ENCODE data around the gene IQCE.

Gene IQCE

GRCh38 chr7:2542916-2543871 lies 15.6 kb upstream of the IQCE start:
- Histone ChIP-seq H3K9me3 (ENCODE audit: insufficient read depth, low read length) (no peaks in the 10 kb centered on the region), H3K27me3 (ENCODE audit: insufficient read depth, insufficient read length) (no peaks in the 10 kb centered on the region), H3K36me3 (ENCODE audit: insufficient read depth, insufficient read length, low read length) (peaks cover 92% of the 10 kb centered on the region), H3K9ac (ENCODE audit: insufficient read length, low read depth) (no peak overlapping the region), H3K4me3 (ENCODE audit: insufficient read length, low read depth) (no peak overlapping the region), H3K4me1 (ENCODE audit: insufficient read depth, insufficient read length) (peaks cover 14% of the 10 kb centered on the region)
- no peak for DNase-seq (ENCODE audit: low read depth, low spot score)
- TF ChIP-seq YY1 (IDR thresholded peaks at IDR 0.05; ENCODE audit: insufficient read depth, insufficient read length) (no peak), SUZ12 (IDR thresholded peaks at IDR 0.05; ENCODE audit: extremely low read depth, insufficient read depth, insufficient read length) (no peak), ZNF274 (IDR thresholded peaks at IDR 0.05; ENCODE audit: low read depth, low read length) (no peak)

GRCh38 chr7:2544541-2545188 lies 14.1 kb upstream of the IQCE start:
- no peak overlapping the region for H3K9ac ChIP-seq (ENCODE audit: insufficient read length, low read depth)
- peaks cover 85% of the 10 kb centered on the region for H3K36me3 ChIP-seq (ENCODE audit: insufficient read depth, insufficient read length, low read length)
- no peak for DNase-seq (ENCODE audit: low read depth, low spot score)
- H3K4me1 ChIP-seq (ENCODE audit: insufficient read depth, insufficient read length) = peaks cover 5% of the 10 kb centered on the region
- TF ChIP-seq SUZ12 (IDR thresholded peaks at IDR 0.05; ENCODE audit: extremely low read depth, insufficient read depth, insufficient read length) = no peak
- no peak for TF ChIP-seq YY1 (IDR thresholded peaks at IDR 0.05; ENCODE audit: insufficient read depth, insufficient read length)
- TF ChIP-seq ZNF274 (IDR thresholded peaks at IDR 0.05; ENCODE audit: low read depth, low read length) = no peak
- no peaks in the 10 kb centered on the region for H3K9me3 ChIP-seq (ENCODE audit: insufficient read depth, low read length)
- H3K4me3 ChIP-seq (ENCODE audit: insufficient read length, low read depth) = no peak overlapping the region
- no peaks in the 10 kb centered on the region for H3K27me3 ChIP-seq (ENCODE audit: insufficient read depth, insufficient read length)

- H3K9ac ChIP-seq (ENCODE audit: insufficient read length, low read depth) = no peak overlapping the region
- DNase-seq (ENCODE audit: low read depth, low spot score) = no peak
- no peak for TF ChIP-seq ZNF274 (IDR thresholded peaks at IDR 0.05; ENCODE audit: low read depth, low read length)
- no peak for TF ChIP-seq SUZ12 (IDR thresholded peaks at IDR 0.05; ENCODE audit: extremely low read depth, insufficient read depth, insufficient read length)
- no peak for TF ChIP-seq YY1 (IDR thresholded peaks at IDR 0.05; ENCODE audit: insufficient read depth, insufficient read length)
- H3K4me1 ChIP-seq (ENCODE audit: insufficient read depth, insufficient read length) = peaks cover 4% of the 10 kb centered on the region
- H3K36me3 ChIP-seq (ENCODE audit: insufficient read depth, insufficient read length, low read length) = peaks cover 76% of the 10 kb centered on the region
- no peaks in the 10 kb centered on the region for H3K27me3 ChIP-seq (ENCODE audit: insufficient read depth, insufficient read length)
- H3K9me3 ChIP-seq (ENCODE audit: insufficient read depth, low read length) = no peaks in the 10 kb centered on the region
- no peak overlapping the region for H3K4me3 ChIP-seq (ENCODE audit: insufficient read length, low read depth)
Measured at GRCh38 chr7:2545746-2546425, 12.9 kb upstream of the IQCE start.

GRCh38 chr7:2546776-2547586 lies 11.8 kb upstream of the IQCE start:
- Histone ChIP-seq H3K9ac (ENCODE audit: insufficient read length, low read depth) (no peak overlapping the region), H3K4me3 (ENCODE audit: insufficient read length, low read depth) (no peak overlapping the region), H3K9me3 (ENCODE audit: insufficient read depth, low read length) (no peaks in the 10 kb centered on the region), H3K36me3 (ENCODE audit: insufficient read depth, insufficient read length, low read length) (peaks cover 73% of the 10 kb centered on the region), H3K4me1 (ENCODE audit: insufficient read depth, insufficient read length) (peaks cover 2% of the 10 kb centered on the region), H3K27me3 (ENCODE audit: insufficient read depth, insufficient read length) (no peaks in the 10 kb centered on the region)
- TF ChIP-seq ZNF274 (IDR thresholded peaks at IDR 0.05; ENCODE audit: low read depth, low read length) (no peak), SUZ12 (IDR thresholded peaks at IDR 0.05; ENCODE audit: extremely low read depth, insufficient read depth, insufficient read length) (no peak), YY1 (IDR thresholded peaks at IDR 0.05; ENCODE audit: insufficient read depth, insufficient read length) (no peak)
- no peak for DNase-seq (ENCODE audit: low read depth, low spot score)

GRCh38 chr7:2551418-2551817 lies 7.4 kb upstream of the IQCE start:
- H3K4me1 ChIP-seq (ENCODE audit: insufficient read depth, insufficient read length) = peaks cover 6% of the 10 kb centered on the region
- no peaks in the 10 kb centered on the region for H3K9me3 ChIP-seq (ENCODE audit: insufficient read depth, low read length)
- H3K36me3 ChIP-seq (ENCODE audit: insufficient read depth, insufficient read length, low read length) = peaks cover 52% of the 10 kb centered on the region
- DNase-seq (ENCODE audit: low read depth, low spot score) = no peak
- no peak overlapping the region for H3K4me3 ChIP-seq (ENCODE audit: insufficient read length, low read depth)
- H3K9ac ChIP-seq (ENCODE audit: insufficient read length, low read depth) = no peak overlapping the region
- TF ChIP-seq ZNF274 (IDR thresholded peaks at IDR 0.05; ENCODE audit: low read depth, low read length) = no peak
- no peak for TF ChIP-seq YY1 (IDR thresholded peaks at IDR 0.05; ENCODE audit: insufficient read depth, insufficient read length)
- TF ChIP-seq SUZ12 (IDR thresholded peaks at IDR 0.05; ENCODE audit: extremely low read depth, insufficient read depth, insufficient read length) = no peak
- no peaks in the 10 kb centered on the region for H3K27me3 ChIP-seq (ENCODE audit: insufficient read depth, insufficient read length)

GRCh38 chr7:2553108-2553507 lies 5.7 kb upstream of the IQCE start:
- no peak overlapping the region for H3K9ac ChIP-seq (ENCODE audit: insufficient read length, low read depth)

More at GRCh38 chr7:2553108-2553507, 5.7 kb upstream of the IQCE start:
- Histone ChIP-seq H3K4me3 (ENCODE audit: insufficient read length, low read depth) (no peak overlapping the region), H3K4me1 (ENCODE audit: insufficient read depth, insufficient read length) (peaks cover 6% of the 10 kb centered on the region), H3K27me3 (ENCODE audit: insufficient read depth, insufficient read length) (no peaks in the 10 kb centered on the region), H3K9me3 (ENCODE audit: insufficient read depth, low read length) (no peaks in the 10 kb centered on the region), H3K36me3 (ENCODE audit: insufficient read depth, insufficient read length, low read length) (peaks cover 36% of the 10 kb centered on the region)
- TF ChIP-seq YY1 (IDR thresholded peaks at IDR 0.05; ENCODE audit: insufficient read depth, insufficient read length) = no peak
- TF ChIP-seq SUZ12 (IDR thresholded peaks at IDR 0.05; ENCODE audit: extremely low read depth, insufficient read depth, insufficient read length) = no peak
- no peak for TF ChIP-seq ZNF274 (IDR thresholded peaks at IDR 0.05; ENCODE audit: low read depth, low read length)
- no peak for DNase-seq (ENCODE audit: low read depth, low spot score)
